ENCODE measurements around the gene GEMIN7. TPM values are rescaled to one million over a fixed set of nuclear protein-coding genes. Genes with fewer than 3 reads are reported as not detected.

The GEMIN7 gene
- polyA plus RNA-seq, 1 donor (not counting 4 experiments of a cell fraction or from before 2014, with no cell fraction given) = 23.7 TPM

- Histone ChIP-seq H3K9ac (ENCODE audit: control insufficient read depth, extremely low read depth, insufficient read depth, low read length) (no peak overlapping the region), H3K27me3 (ENCODE audit: control insufficient read depth, extremely low read depth, insufficient read depth, low read length) (no peaks in the 10 kb centered on the region), H2AFZ (ENCODE audit: control insufficient read depth, low read length) (no peak overlapping the region), H3K36me3 (ENCODE audit: control insufficient read depth in 2 of 2, extremely low read depth in 1 of 2, insufficient read depth in 2 of 2, low read length in 2 of 2) (peaks cover 2 to 5% of the 10 kb centered on the region in 2 experiments), H3K79me2 (ENCODE audit: control insufficient read depth, insufficient read depth, low read length) (peaks cover 52% of the 10 kb centered on the region), H3K27ac (ENCODE audit: control insufficient read depth, insufficient read depth, low read length) (no peak overlapping the region), H3K4me3 (ENCODE audit: control insufficient read depth in 2 of 3, extremely low read depth in 1 of 3, insufficient read depth in 2 of 3, low read depth in 1 of 3, low read length in 3 of 3) (no peak overlapping the region), H3K9me1 (ENCODE audit: control insufficient read depth, extremely low read depth, insufficient read depth, low read length) (peaks cover 4% of the 10 kb centered on the region), H4K20me1 (ENCODE audit: control insufficient read depth, extremely low read depth, insufficient read depth, low read length) (peaks cover 21% of the 10 kb centered on the region), H3K9me3 (ENCODE audit: control insufficient read depth, low read depth, low read length) (no peaks in the 10 kb centered on the region), H3K4me1 (ENCODE audit: control insufficient read depth, extremely low read depth, insufficient read depth, low read length) (peaks cover 18% of the 10 kb centered on the region), H3K4me2 (ENCODE audit: control insufficient read depth, extremely low read depth, insufficient read depth, low read depth, low read length) (no peak overlapping the region)
- no peak for FAIRE-seq
- TF ChIP-seq EZH2 (IDR thresholded peaks at IDR 0.05; ENCODE audit: low read length) (no peak), CTCF (optimal IDR thresholded peaks at IDR 0.05 in 1 of 3, IDR thresholded peaks at IDR 0.05 in 1 of 3, conservative IDR thresholded peaks at IDR 0.05 in 1 of 3; ENCODE audit: extremely low read depth in 1 of 3, insufficient read depth in 2 of 3, low read length in 3 of 3) (no peak)
- no peak for DNase-seq (ENCODE audit: low read depth, low spot score)
- dilution Hi-C loops (cut with MboI; ENCODE audit: extremely low pct_ligation_motif_present, low sequenced_read_pairs) = no loop called here
Measured at GRCh38 chr19:45124021-45124420, 45.0 kb downstream of the GEMIN7 start.

GRCh38 chr19:45125360-45125759, 46.3 kb downstream of the GEMIN7 start:
- DNase-seq (ENCODE audit: low read depth, low spot score) (no peak), FAIRE-seq (no peak)
- Histone ChIP-seq H3K4me2 (ENCODE audit: control insufficient read depth, extremely low read depth, insufficient read depth, low read depth, low read length) (no peak overlapping the region), H3K9me1 (ENCODE audit: control insufficient read depth, extremely low read depth, insufficient read depth, low read length) (peaks cover 4% of the 10 kb centered on the region), H3K9me3 (ENCODE audit: control insufficient read depth, low read depth, low read length) (no peaks in the 10 kb centered on the region), H3K27me3 (ENCODE audit: control insufficient read depth, extremely low read depth, insufficient read depth, low read length) (no peaks in the 10 kb centered on the region), H3K4me3 (ENCODE audit: control insufficient read depth in 2 of 3, extremely low read depth in 1 of 3, insufficient read depth in 2 of 3, low read depth in 1 of 3, low read length in 3 of 3) (no peak overlapping the region), H3K4me1 (ENCODE audit: control insufficient read depth, extremely low read depth, insufficient read depth, low read length) (peaks cover 18% of the 10 kb centered on the region), H3K36me3 (ENCODE audit: control insufficient read depth in 2 of 2, extremely low read depth in 1 of 2, insufficient read depth in 2 of 2, low read length in 2 of 2) (peaks cover under 1 to 5% of the 10 kb centered on the region in 2 experiments), H3K79me2 (ENCODE audit: control insufficient read depth, insufficient read depth, low read length) (peaks cover 55% of the 10 kb centered on the region), H2AFZ (ENCODE audit: control insufficient read depth, low read length) (no peak overlapping the region), H3K27ac (ENCODE audit: control insufficient read depth, insufficient read depth, low read length) (no peak overlapping the region), H4K20me1 (ENCODE audit: control insufficient read depth, extremely low read depth, insufficient read depth, low read length) (peaks cover 18% of the 10 kb centered on the region), H3K9ac (ENCODE audit: control insufficient read depth, extremely low read depth, insufficient read depth, low read length) (no peak overlapping the region)
- dilution Hi-C loops (cut with MboI; ENCODE audit: extremely low pct_ligation_motif_present, low sequenced_read_pairs) = no loop called here
- TF ChIP-seq CTCF (optimal IDR thresholded peaks at IDR 0.05 in 1 of 3, IDR thresholded peaks at IDR 0.05 in 1 of 3, conservative IDR thresholded peaks at IDR 0.05 in 1 of 3; ENCODE audit: extremely low read depth in 1 of 3, insufficient read depth in 2 of 3, low read length in 3 of 3) (no peak), EZH2 (IDR thresholded peaks at IDR 0.05; ENCODE audit: low read length) (no peak)
